H9 (cell line): ENCODE results near the gene TMEM63A. TPM values are rescaled to one million over a fixed set of nuclear protein-coding genes. Genes with fewer than 3 reads are reported as not detected.

Experiments
- DNase-seq: peaks from one replicate; pipeline ENCODE4 v3.0.0-alpha.2; 2017
- H2AFZ ChIP-seq: one replicate; pipeline ENCODE4 v1.6.1; 2013; ENCODE audit warnings: mild to moderate bottlenecking, low read length, control low read depth, moderate library complexity
- H2AK5ac ChIP-seq: 2 replicates; pipeline ENCODE4 v1.6.1; 2013; ENCODE audit warnings: low read length, control low read depth, mixed read lengths; ENCODE audit not compliant: insufficient read length
- H2BK120ac ChIP-seq: one replicate; pipeline ENCODE4 v1.6.1; 2013; ENCODE audit warnings: low read depth, mild to moderate bottlenecking, low read length, control low read depth, inconsistent platforms; ENCODE audit not compliant: poor library complexity, severe bottlenecking
- H2BK12ac ChIP-seq: 2 replicates; pipeline ENCODE4 v1.6.1; 2013; ENCODE audit warnings: low read length, control low read depth, mixed read lengths, low read depth; ENCODE audit not compliant: insufficient read length
- H2BK15ac ChIP-seq: 2 replicates; pipeline ENCODE4 v1.6.1; 2013; ENCODE audit warnings: low read depth, low read length, control low read depth
- H2BK20ac ChIP-seq: one replicate; pipeline ENCODE4 v1.6.1; 2013; ENCODE audit warnings: low read depth, mild to moderate bottlenecking, low read length, control low read depth, inconsistent platforms; ENCODE audit not compliant: poor library complexity, severe bottlenecking
- H2BK5ac ChIP-seq: 2 replicates; pipeline ENCODE4 v1.6.1; 2013; ENCODE audit warnings: low read length, control low read depth, mixed read lengths; ENCODE audit not compliant: insufficient read length
- H3K14ac ChIP-seq: 2 replicates; pipeline ENCODE4 v1.6.1; 2013; ENCODE audit warnings: low read length, control low read depth; ENCODE audit not compliant: insufficient read depth
- H3K18ac ChIP-seq: 2 replicates; pipeline ENCODE4 v1.6.1; 2013; ENCODE audit warnings: low read depth, mild to moderate bottlenecking, mixed read lengths, low read length, control low read depth; ENCODE audit not compliant: insufficient read length
- H3K23ac ChIP-seq: 2 replicates; pipeline ENCODE4 v1.6.1; 2013; ENCODE audit warnings: low read length, control low read depth, mixed read lengths, low read depth; ENCODE audit not compliant: insufficient read length
- H3K23me2 ChIP-seq: 2 replicates; pipeline ENCODE4 v1.6.1; 2013; ENCODE audit warnings: low read depth, mild to moderate bottlenecking, mixed read lengths, low read length, control low read depth; ENCODE audit not compliant: insufficient read length, poor library complexity, severe bottlenecking
- H3K27ac ChIP-seq: 2 replicates; pipeline ENCODE4 v1.5.1; 2013; ENCODE audit warnings: low read length, control low read depth, mixed read lengths, low read depth; ENCODE audit not compliant: insufficient read length
- H3K27me3 ChIP-seq: 2 replicates; pipeline ENCODE4 v1.6.1; 2013; ENCODE audit warnings: low read length, control low read depth, inconsistent platforms; ENCODE audit not compliant: insufficient read depth
- H3K4ac ChIP-seq: 2 replicates; pipeline ENCODE4 v1.6.1; 2013; ENCODE audit warnings: low read depth, mild to moderate bottlenecking, control low read depth, inconsistent platforms, low read length, moderate library complexity
- H3K4me1 ChIP-seq: 2 replicates; pipeline ENCODE4 v1.6.1; 2013; ENCODE audit warnings: low read length, control low read depth, inconsistent platforms; ENCODE audit not compliant: insufficient read depth
- H3K4me2 ChIP-seq: 2 replicates; pipeline ENCODE4 v1.6.1; 2013; ENCODE audit warnings: low read length, control low read depth, mixed read lengths; ENCODE audit not compliant: insufficient read length, insufficient read depth
- H3K56ac ChIP-seq: 2 replicates; pipeline ENCODE4 v1.6.1; 2013; ENCODE audit warnings: low read depth, mild to moderate bottlenecking, mixed read lengths, low read length, control low read depth; ENCODE audit not compliant: insufficient read length
- H3K79me1 ChIP-seq: 2 replicates; pipeline ENCODE4 v1.6.1; 2013; ENCODE audit warnings: low read depth, mild to moderate bottlenecking, moderate library complexity, low read length, control low read depth, inconsistent platforms; ENCODE audit not compliant: insufficient read depth, poor library complexity, severe bottlenecking
- H3K79me2 ChIP-seq: 2 replicates; pipeline ENCODE4 v1.6.1; 2013; ENCODE audit warnings: low read length, control low read depth, inconsistent platforms; ENCODE audit not compliant: insufficient read depth
- H3K9ac ChIP-seq: 2 replicates; pipeline ENCODE4 v1.6.1; 2013; ENCODE audit warnings: low read length, control low read depth, mixed read lengths; ENCODE audit not compliant: insufficient read length; ENCODE audit errors: extremely low read depth
- H3K9me3 ChIP-seq: one replicate; pipeline ENCODE4 v1.6.1; 2013; ENCODE audit warnings: low read depth, low read length, inconsistent platforms; ENCODE audit not compliant: control insufficient read depth
- H3T11ph ChIP-seq: one replicate; pipeline ENCODE4 v1.6.1; 2013; ENCODE audit warnings: mild to moderate bottlenecking, low read length, control low read depth, inconsistent platforms
- H4K20me1 ChIP-seq: one replicate; pipeline ENCODE4 v1.6.1; 2013; ENCODE audit not compliant: control insufficient read depth, insufficient read length, insufficient read depth
- H4K5ac ChIP-seq: 2 replicates; pipeline ENCODE4 v1.6.1; 2013; ENCODE audit warnings: low read depth, mild to moderate bottlenecking, mixed read lengths, low read length, control low read depth; ENCODE audit not compliant: insufficient read length
- H4K8ac ChIP-seq: replicated peaks from 2 replicates; pipeline ENCODE4 v1.6.1; 2013; ENCODE audit warnings: low read length, control low read depth, mixed read lengths, low read depth; ENCODE audit not compliant: insufficient read length
- H4K91ac ChIP-seq: 2 replicates; pipeline ENCODE4 v1.6.1; 2013; ENCODE audit warnings: low read depth, mild to moderate bottlenecking, moderate library complexity, mixed read lengths, low read length, control low read depth; ENCODE audit not compliant: insufficient read length
- H3K27ac Mint-ChIP-seq, 3 experiments: 2 replicates in 2 of 3; 3 replicates in 1 of 3; pipeline ENCODE4 v1.8.0; 2020 to 2021; ENCODE audit warnings: mixed read lengths in 3 of 3, mild to moderate bottlenecking in 1 of 3, moderate library complexity in 1 of 3
- H3K27me3 Mint-ChIP-seq: 2 replicates; pipeline ENCODE4 v1.8.0; 2021; ENCODE audit warnings: low read depth, mild to moderate bottlenecking, moderate library complexity, mixed read lengths
- H3K36me3 Mint-ChIP-seq, 3 experiments: 2 replicates in 2 of 3; 3 replicates in 1 of 3; pipeline ENCODE4 v1.8.0; 2020 to 2021; ENCODE audit warnings: low read depth in 3 of 3, mixed read lengths in 3 of 3; ENCODE audit not compliant: insufficient read depth in 1 of 3
- H3K4me1 Mint-ChIP-seq, 2 experiments: 2 replicates each; pipeline ENCODE4 v1.8.0; 2020; ENCODE audit warnings: mixed read lengths in 2 of 2
- H3K4me3 Mint-ChIP-seq, 2 experiments: 2 replicates in 1 of 2; 3 replicates in 1 of 2; pipeline ENCODE4 v1.8.0; 2020 to 2021; ENCODE audit warnings: mild to moderate bottlenecking in 2 of 2, mixed read lengths in 2 of 2, moderate library complexity in 1 of 2
- H3K9me3 Mint-ChIP-seq, 2 experiments: 2 replicates in 1 of 2; 3 replicates in 1 of 2; pipeline ENCODE4 v1.8.0; 2020; ENCODE audit warnings: mild to moderate bottlenecking in 2 of 2, mixed read lengths in 2 of 2, moderate library complexity in 1 of 2
- WGBS: extraction: QIAGEN DNeasy Blood & Tissue Kit; methylation state at CpG from one replicate; pipeline ENCODE4 v1.1.7; 2013; ENCODE audit warnings: missing lambda C conversion rate, low lambda C conversion rate, mixed read lengths; ENCODE audit not compliant: insufficient read length; ENCODE audit errors: extremely low coverage; 5-methylcytosine and 5-hydroxymethylcytosine counted together
- total RNA-seq: library from RNA; stranded (reverse); gene quantifications from 2 replicates; pipeline ENCODE4 v1.2.1, GENCODE V29; 2021
- TF ChIP-seq, protein P1 (sequence below): fragments of 200-600 bp; sonication (generic); conservative IDR thresholded peaks from 3 replicates; pipeline ENCODE4 v1.8.0; 2021; ENCODE audit warnings: antibody characterized with exemption, mild to moderate bottlenecking

The TMEM63A gene
- total RNA-seq, 1 experiment from 2014 or later, result 75.7 TPM

DNA sequence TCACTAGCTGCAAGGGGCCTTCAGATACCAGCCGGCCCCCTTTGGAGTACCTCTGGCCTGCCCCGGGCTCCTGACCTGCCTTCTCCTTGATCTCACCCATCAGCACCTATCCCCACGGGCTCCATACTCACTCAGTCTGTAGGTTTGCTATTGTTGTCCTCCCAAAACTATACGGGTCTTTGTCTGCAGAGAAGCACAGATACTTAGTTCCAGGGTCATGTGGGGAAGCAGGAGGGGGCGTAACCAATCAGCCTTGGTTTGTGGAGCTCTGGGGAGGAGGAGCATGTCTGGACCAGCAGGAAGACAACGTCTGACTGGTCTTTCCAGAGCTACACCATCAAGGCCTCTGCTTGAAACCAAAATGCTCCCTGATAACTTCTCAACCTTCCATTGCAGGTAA lies 15.2 kb downstream of the TMEM63A start:
- DNase-seq, result no peak
- no peaks in the 10 kb centered on the region for H3K9me3 Mint-ChIP-seq
- no peak overlapping the region for H3T11ph ChIP-seq
- no peak overlapping the region for H3K18ac ChIP-seq
- H3K4me2 ChIP-seq, result no peak overlapping the region
- H3K23ac ChIP-seq, result no peak overlapping the region
- H3K9ac ChIP-seq, result no peak overlapping the region
- peaks cover 12 to 13% of the 10 kb centered on the region in 2 experiments for H3K4me1 Mint-ChIP-seq
- no peak overlapping the region for H3K4me3 Mint-ChIP-seq
- no peak overlapping the region for H2BK15ac ChIP-seq
- no peak overlapping the region for H3K4ac ChIP-seq
- no peaks in the 10 kb centered on the region for H3K23me2 ChIP-seq
- no peak overlapping the region for H4K8ac ChIP-seq
- H2AFZ ChIP-seq, result no peak overlapping the region
- H2BK5ac ChIP-seq, result no peak overlapping the region
- H3K79me2 ChIP-seq, result no peaks in the 10 kb centered on the region
- TF ChIP-seq, protein P1, sequence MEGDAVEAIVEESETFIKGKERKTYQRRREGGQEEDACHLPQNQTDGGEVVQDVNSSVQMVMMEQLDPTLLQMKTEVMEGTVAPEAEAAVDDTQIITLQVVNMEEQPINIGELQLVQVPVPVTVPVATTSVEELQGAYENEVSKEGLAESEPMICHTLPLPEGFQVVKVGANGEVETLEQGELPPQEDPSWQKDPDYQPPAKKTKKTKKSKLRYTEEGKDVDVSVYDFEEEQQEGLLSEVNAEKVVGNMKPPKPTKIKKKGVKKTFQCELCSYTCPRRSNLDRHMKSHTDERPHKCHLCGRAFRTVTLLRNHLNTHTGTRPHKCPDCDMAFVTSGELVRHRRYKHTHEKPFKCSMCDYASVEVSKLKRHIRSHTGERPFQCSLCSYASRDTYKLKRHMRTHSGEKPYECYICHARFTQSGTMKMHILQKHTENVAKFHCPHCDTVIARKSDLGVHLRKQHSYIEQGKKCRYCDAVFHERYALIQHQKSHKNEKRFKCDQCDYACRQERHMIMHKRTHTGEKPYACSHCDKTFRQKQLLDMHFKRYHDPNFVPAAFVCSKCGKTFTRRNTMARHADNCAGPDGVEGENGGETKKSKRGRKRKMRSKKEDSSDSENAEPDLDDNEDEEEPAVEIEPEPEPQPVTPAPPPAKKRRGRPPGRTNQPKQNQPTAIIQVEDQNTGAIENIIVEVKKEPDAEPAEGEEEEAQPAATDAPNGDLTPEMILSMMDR, result no peak
- H3K79me1 ChIP-seq, result no peaks in the 10 kb centered on the region
- no peaks in the 10 kb centered on the region for H3K27me3 Mint-ChIP-seq
- no peak overlapping the region for H2BK120ac ChIP-seq
- H3K56ac ChIP-seq, result no peak overlapping the region
- peak overlapping the region in 1 of 3 experiments; percentile 33; a peak in 1 of 7 replicates for H3K27ac Mint-ChIP-seq
- no peak overlapping the region for H2AK5ac ChIP-seq
- no peaks in the 10 kb centered on the region for H3K4me1 ChIP-seq
- no CpG with 5 or more reads among the region's 6 CpGs for WGBS
- H3K27ac ChIP-seq, result no peak overlapping the region
- H3K9me3 ChIP-seq, result no peaks in the 10 kb centered on the region
- H4K91ac ChIP-seq, result no peak overlapping the region
- H3K36me3 Mint-ChIP-seq, result peaks cover 47 to 91% (median 59%) of the 10 kb centered on the region in 3 experiments; a peak in 6 of 7 replicates
- no peak overlapping the region for H2BK20ac ChIP-seq
- no peaks in the 10 kb centered on the region for H4K20me1 ChIP-seq
- H3K14ac ChIP-seq, result no peak overlapping the region
- no peaks in the 10 kb centered on the region for H3K27me3 ChIP-seq
- no peak overlapping the region for H2BK12ac ChIP-seq
- H4K5ac ChIP-seq, result no peak overlapping the region
